ENCODE results near the gene MRPL43.

DNA sequence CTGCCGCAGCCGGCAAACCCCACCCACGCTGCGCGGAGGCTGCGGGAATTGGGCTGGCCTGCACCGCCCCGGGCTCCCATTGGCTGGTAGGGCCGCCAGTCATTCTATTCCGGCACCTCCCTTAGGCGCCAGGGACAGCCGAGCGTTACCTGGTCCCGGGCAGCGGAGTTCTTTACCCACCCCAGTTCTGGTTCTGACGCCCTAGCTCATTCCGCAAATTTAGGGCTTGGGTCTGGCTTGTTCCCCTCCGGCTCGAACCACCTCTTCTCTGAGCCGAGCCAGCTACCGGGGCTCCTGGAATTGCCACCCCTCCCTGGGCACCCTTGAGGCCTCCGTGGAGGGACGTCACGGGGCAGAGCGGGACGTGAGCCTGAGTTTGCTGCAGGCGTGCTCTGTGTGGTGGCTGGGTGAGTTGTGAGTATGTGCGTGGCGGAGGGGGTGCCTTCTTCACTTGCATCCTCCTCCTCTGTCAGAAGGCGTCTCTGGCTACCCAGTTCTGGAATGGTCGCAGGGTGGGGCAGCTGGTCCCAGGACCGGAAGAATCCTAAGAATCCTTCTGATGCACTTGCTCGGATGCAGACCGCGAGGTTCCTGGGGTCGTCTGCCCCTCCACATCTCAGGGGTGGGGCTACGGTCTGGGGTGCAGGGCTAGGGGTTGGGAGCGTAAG lies 44.0 kb upstream of the MRPL43 start, which contains the start of the genes PDZD7 and SFXN3:
- TF ChIP-seq, protein P1, sequence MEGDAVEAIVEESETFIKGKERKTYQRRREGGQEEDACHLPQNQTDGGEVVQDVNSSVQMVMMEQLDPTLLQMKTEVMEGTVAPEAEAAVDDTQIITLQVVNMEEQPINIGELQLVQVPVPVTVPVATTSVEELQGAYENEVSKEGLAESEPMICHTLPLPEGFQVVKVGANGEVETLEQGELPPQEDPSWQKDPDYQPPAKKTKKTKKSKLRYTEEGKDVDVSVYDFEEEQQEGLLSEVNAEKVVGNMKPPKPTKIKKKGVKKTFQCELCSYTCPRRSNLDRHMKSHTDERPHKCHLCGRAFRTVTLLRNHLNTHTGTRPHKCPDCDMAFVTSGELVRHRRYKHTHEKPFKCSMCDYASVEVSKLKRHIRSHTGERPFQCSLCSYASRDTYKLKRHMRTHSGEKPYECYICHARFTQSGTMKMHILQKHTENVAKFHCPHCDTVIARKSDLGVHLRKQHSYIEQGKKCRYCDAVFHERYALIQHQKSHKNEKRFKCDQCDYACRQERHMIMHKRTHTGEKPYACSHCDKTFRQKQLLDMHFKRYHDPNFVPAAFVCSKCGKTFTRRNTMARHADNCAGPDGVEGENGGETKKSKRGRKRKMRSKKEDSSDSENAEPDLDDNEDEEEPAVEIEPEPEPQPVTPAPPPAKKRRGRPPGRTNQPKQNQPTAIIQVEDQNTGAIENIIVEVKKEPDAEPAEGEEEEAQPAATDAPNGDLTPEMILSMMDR (IDR thresholded peaks at IDR 0.05), result no peak
- no peak for TF ChIP-seq ZFX (IDR thresholded peaks at IDR 0.05; ENCODE audit: borderline replicate concordance)
